Posterior vena cava (tissue), 2 donors: Measurements from ENCODE around the gene YWHAG. TPM values are rescaled to one million over a fixed set of nuclear protein-coding genes. Genes with fewer than 3 reads are reported as not detected.
"Not testable (repeated sequence)": the region's sequence is repeated elsewhere in the genome, so short reads cannot be mapped to it uniquely, and the experiment has no call there.

Source experiments
- DNase-seq: peaks from one replicate; pipeline ENCODE4 v3.0.0-alpha.2; 2020; ENCODE audit warnings: low spot score
- intact Hi-C, 2 donors: fragments of 100-400 bp; cut with DNase I; formaldehyde crosslinking; loops; one replicate each; pipeline versions ENCODE4 v1.14.1 to v1.14.2; 2022 to 2023
- total RNA-seq, 2 donors: library from RNA; stranded (reverse); fragmentation: NEBNext Ultra II Directional; extraction: Animal tissue kit (Norgen Biotek cat#: 25700); gene quantifications; one replicate each; pipeline ENCODE4 v1.2.1, GENCODE V29; 2021
- donor health status: DM: yes; HTN: yes; CAD: no.
- donor health status: DM: yes; HTN: yes; CAD: no.

YWHAG gene
- total RNA-seq, 2 donors from 2014 or later = 114 to 134 TPM

DNA sequence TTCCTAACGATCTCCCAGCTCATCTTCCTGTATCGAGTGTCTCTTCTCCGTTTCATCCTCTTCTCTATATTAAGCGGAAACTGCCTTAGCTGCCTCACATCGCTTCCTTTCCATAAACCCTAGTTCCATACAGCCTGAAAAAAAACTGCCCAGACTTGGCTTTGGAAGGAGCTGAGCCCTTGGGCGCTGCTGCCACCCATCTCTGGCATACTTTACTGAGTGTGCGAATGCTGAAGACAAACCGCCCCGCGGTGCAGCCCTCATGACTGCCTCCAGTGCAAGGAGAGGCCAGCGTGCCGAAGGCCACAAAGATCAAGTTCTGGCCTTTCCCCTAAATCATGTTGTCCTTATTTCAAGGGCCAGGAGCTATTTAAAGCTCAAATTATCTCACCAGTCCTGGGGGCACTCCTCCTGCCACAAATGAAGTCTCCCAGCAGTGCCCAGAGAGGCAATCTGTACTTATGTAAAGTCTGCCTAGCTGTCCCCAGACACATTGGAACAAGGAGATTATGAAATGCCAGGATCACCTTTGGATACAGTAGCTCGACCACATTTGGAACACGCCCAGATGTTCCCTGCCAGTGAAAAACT lies 25.2 kb downstream of the YWHAG start:
- peak; percentile 82 for DNase-seq
- intact Hi-C loops = no loop called here

DNA sequence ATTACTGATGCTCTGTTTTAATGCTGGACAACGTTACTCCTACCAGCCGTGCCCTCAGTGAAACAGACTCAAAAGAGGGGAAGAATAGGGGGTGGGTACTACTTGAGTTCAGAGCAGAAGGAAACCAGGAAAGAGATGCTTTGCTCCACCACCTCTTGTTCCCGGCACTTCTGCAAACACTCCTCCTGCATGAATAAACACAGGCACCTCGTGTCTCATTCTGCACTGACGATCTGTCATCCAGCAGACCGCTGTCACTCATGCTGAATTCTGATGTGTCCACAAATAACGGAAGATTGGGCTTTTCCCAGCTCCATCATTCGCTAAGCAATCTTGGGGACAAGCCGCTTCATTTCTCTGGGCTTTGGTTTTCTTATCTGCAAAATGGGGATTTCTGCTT lies 26.7 kb downstream of the YWHAG start:
- peak; percentile 46 for DNase-seq
- intact Hi-C loops = no loop called here

DNA sequence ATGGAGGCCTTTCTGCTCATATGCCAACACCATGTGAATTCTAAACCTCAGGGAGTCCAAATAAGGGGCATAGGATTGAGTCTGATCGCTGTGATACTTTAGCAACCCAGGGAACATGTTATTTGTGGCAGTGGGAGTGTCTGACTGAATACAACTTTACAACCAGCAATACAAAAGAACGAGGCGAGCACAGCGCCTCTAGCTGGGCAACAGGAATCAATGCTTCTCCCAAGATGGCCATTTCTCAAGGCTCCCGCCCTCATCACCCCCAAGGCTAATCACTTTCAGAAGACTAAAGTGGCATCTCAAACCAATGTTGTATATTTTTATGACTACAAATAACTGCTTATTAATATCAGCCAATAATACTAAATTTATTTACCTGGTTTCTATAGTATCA lies 28.1 kb downstream of the YWHAG start:
- intact Hi-C loops = no loop called here
- peak; percentile 14 for DNase-seq

GRCh38 chr7:76330261-76330660 lies 28.5 kb downstream of the YWHAG start:
- intact Hi-C loops = no loop called here
- peak; percentile 20 for DNase-seq

GRCh38 chr7:76329479-76329878 lies 29.3 kb downstream of the YWHAG start:
- DNase-seq = peak; percentile 81
- intact Hi-C loops = no loop called here

GRCh38 chr7:76328389-76328788 lies 30.4 kb downstream of the YWHAG start:
- intact Hi-C loops = no loop called here
- DNase-seq = peak; percentile 45

DNA sequence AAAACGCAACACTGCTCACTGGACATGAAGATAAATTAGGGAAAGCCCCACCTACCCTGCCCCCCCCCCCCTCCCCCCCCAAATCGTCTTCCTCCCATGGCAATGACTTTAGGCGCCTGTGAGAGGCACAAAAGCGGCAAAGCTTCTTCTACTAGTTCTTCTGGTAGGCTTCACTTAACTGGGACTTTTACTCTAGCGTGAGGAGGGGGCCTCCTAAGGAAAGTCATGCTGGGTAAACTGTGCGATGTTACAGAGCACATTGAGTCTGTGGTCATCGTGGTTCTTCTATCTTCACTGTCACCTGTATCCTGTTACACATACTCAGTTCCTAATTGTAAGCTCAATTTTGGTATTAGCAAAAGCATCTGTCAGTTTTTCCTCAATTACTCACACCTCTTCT lies 31.2 kb downstream of the YWHAG start:
- DNase-seq = peak; percentile 5
- intact Hi-C loops = no loop called here

DNA sequence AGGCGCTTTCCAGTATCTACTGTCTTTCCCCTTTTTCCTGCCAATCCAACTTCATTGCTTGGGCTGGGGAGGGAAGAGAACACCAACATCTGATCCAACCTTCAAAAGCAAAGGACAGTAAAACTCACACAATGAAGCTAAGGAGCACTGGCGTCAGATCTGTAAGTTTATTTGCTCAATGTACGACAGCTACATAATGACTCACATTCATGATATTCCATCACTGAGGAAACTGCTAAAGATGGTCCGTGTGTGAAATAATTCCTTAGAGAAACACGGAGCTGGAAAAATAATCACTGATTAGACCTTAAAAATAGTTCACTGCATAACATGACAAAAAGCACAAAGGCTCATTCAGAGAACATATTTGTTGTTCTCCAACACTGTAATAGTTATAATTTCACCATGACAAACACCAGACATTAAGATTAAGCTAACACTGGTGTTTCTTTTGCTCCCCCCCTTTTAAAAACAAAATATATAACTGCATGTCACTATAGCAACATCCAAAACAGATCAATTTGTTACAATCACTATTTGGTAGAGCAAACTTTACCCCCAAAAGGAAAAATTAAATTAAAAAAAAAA lies 32.1 kb downstream of the YWHAG start:
- intact Hi-C loops = no loop called here

DNA sequence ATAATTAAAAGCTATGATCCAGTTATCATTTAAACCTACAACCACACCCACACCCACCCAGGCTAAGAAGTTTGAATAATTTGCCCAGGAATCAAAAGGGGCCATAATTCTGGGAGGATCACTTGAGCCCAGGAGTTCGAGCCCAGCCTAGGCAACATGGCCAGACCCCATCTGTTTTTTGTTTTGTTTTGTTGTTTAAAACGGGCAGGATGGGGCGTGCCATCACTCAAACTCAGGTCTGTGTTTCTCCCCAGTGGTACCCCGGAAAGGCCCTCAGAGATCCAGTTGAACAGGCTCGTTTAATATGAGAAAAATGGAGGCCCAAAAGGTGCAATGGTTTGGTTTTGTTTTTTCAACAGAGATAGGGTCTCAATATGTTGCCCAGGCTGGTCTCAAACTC lies 33.0 kb downstream of the YWHAG start:
- DNase-seq = peak; percentile 57
- intact Hi-C loops = no loop called here

More for the DNA sequence above, 32.1 kb downstream of the YWHAG start:
- no peak for DNase-seq

DNA sequence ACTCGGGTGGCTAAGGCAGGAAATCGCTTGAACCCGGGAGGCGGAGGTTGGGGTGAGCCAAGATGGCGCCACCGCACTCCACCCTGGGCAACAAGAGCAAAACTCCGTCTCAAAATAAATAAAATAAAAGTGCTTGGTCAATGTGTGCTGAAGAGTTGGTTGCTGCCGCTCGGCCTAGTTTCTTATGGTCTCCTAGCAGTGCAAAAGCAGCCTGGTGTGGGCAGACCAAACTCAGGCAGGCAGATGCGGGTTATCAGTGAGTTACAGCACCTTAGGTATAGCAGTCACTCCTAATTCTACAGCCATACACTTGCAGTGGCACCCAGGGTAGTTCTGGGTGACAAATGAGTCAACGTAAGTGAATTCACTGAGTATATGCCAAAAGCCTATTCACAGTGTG lies 33.7 kb downstream of the YWHAG start:
- intact Hi-C loops = no loop called here
- DNase-seq = peak; percentile 51

GRCh38 chr7:76318488-76319353 lies 40.1 kb downstream of the YWHAG start:
- intact Hi-C loops = no loop called here
- peak; percentile 94 for DNase-seq

DNA sequence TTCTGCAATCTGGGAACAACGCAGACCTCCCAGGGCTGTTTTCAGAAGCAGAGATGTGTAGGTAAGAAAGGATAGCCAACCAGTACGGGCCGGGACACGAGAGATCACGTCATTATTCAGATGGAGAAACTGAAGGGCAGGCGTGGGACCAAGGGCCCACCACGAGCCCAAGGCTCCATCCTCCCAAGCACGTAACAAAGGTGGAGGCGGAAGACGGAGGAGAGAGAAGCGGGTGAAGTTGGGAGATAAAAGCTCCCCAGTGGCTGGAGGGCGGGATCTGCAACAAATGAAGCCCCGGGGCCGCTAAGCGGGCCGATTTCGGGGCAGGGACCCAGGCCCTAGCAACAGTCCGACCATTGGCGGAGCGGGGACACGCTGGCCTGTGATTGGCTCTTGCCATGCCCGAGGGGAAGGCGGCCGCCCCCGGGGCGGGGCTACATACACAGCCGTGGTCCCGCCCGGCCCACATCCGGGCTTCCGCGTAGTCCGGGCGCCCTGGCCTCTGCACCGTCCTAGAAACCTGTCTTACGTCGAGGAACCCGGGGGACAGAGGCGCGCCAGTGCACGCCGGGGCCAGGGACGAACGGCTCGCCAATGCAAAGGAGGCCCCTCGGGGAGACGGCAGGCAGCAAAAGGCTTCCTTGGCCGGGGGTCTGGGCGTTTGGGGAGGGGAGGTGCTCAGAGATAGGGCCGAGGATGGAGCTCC lies 40.9 kb downstream of the YWHAG start:
- peak; percentile 99 for DNase-seq
- intact Hi-C loops = no loop called here

- DNase-seq = peak; percentile 3
- intact Hi-C loops = no loop called here
Observed at GRCh38 chr7:76316984-76317781, 41.6 kb downstream of the YWHAG start.

GRCh38 chr7:76315364-76315763 lies 43.4 kb downstream of the YWHAG start:
- intact Hi-C loops = loop anchor here (2.0 kb wide), 3 partner anchors 25 to 137 kb away; no protein-coding TSS in a partner anchor

DNA sequence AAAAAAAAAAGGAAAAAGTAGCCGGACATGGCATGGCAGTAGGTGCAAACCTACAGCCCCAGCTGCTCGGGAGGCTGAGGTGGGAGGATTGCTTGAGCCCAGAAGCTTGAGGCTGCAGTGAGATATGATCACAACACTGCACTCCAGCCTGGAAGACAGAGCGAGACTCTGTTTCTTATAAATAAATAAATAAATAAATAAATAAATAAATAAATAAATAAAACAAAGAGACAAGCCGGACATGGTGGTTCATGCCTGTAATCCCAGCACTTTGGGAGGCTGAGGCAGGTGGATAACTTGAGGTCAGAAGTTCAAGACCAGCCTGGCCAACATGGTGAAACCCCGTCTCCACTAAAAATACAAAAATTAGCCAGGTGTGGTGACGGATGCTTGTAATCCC lies 44.1 kb downstream of the YWHAG start:
- intact Hi-C loops = loop anchor here (2.0 kb wide), 3 partner anchors 24 to 136 kb away; no protein-coding TSS in a partner anchor
- DNase-seq = not testable (repeated sequence)

More at GRCh38 chr7:76315364-76315763, 43.4 kb downstream of the YWHAG start:
- DNase-seq = no peak

GRCh38 chr7:76314042-76314721 lies 44.6 kb downstream of the YWHAG start:
- DNase-seq = peak; percentile 99
- intact Hi-C loops = loop anchor here (2.0 kb wide), 3 partner anchors 23 to 135 kb away; no protein-coding TSS in a partner anchor

GRCh38 chr7:76311838-76312237 lies 47.0 kb downstream of the YWHAG start:
- DNase-seq, intact Hi-C loops: not testable (repeated sequence)
